BLaER1 treated with 17β-estradiol and CSF1 and Interleukin-3, amounts not matched to agents 10 nM and 100 nM (cell line): ENCODE results near the gene ZNF837.
A peak's percentile ranks its signal among the peaks of the same experiment; 100 is the strongest.

ENCODE experiments used
- H3K27ac ChIP-seq, 11 experiments: shearing (Covaris generic); formaldehyde crosslinking; 2 replicates each; pipeline ENCODE4 v1.8.1; 2022
- H3K27me3 ChIP-seq, 11 experiments: shearing (Covaris generic); formaldehyde crosslinking; 2 replicates each; pipeline ENCODE4 v1.8.1; 2022
- H3K36me3 ChIP-seq, 11 experiments: shearing (Covaris generic); formaldehyde crosslinking; 2 replicates each; pipeline ENCODE4 v1.8.1; 2022
- H3K4me1 ChIP-seq, 10 experiments: shearing (Covaris generic); formaldehyde crosslinking; 2 replicates each; pipeline ENCODE4 v1.8.1; 2022
- H3K4me2 ChIP-seq, 11 experiments: shearing (Covaris generic); formaldehyde crosslinking; 2 replicates each; pipeline ENCODE4 v1.8.1; 2022
- H3K4me3 ChIP-seq, 10 experiments: shearing (Covaris generic); formaldehyde crosslinking; 2 replicates each; pipeline ENCODE4 v1.8.1; 2022
- H3K9ac ChIP-seq, 11 experiments: shearing (Covaris generic); formaldehyde crosslinking; 2 replicates each; pipeline ENCODE4 v1.8.1; 2022
- H3K9me3 ChIP-seq, 11 experiments: shearing (Covaris generic); formaldehyde crosslinking; replicated peaks in 1 of 11; 2 replicates each; pipeline ENCODE4 v1.8.1; 2022
- H4K20me1 ChIP-seq, 11 experiments: shearing (Covaris generic); formaldehyde crosslinking; 2 replicates each; pipeline ENCODE4 v1.8.1; 2022
- Cebpa-rat ChIP-seq, 11 experiments: shearing (Covaris generic); IDR thresholded peaks; 2 replicates each; pipeline ENCODE4 v1.8.1; 2022

Gene ZNF837

DNA sequence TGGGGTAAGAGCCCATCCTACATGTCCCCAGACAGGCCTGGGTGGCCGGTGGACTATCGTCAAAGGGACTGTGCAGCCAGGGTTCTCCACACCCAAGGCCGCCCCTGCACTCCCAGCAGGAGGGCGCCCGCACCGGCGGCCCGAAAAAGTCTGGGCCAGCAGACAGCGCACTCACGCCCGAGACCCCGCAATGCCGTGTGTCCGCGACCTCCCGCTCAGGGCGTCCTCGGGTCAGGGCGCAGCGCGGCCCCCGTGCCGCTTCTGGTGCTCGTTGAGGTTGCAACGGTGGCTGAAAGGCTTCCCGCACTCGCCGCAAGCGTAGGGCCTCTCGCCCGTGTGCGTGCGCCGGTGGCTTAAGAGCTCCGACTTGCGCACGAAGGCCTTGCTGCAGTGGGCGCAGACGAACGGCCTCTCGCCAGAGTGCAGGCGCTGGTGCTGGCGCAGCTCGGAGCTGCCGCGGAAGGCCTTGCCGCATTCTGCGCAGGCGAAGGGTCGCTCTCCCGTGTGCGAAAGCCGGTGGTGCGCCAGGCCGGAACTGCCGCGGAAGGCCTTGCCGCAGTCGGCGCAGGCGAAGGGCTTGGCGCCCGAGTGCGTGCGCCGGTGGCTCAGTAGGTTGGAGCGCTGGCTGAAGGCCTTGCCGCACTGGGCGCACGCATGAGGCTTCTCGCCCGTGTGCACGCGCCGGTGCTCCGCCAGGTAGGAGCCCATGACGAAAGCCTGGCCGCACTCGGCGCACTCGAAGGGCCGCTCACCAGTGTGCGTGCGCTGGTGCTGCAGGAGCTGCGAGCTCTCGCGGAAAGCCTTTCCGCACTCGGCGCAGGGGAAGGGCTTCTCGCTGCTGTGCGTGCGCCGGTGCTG is 24.7 kb downstream of the ZNF837 start:
- no peak for TF ChIP-seq Cebpa-rat (IDR thresholded peaks at IDR 0.05)
- peaks cover 31 to 39% (median 35%) of the 10 kb centered on the region in 11 experiments for H3K27me3 ChIP-seq
- H3K9me3 ChIP-seq: no peaks in the 10 kb centered on the region
- H3K4me1 ChIP-seq: peaks cover 20 to 65% (median 47%) of the 10 kb centered on the region in 10 experiments
- peak overlapping the region; percentile 31 to 64 (median 46); a peak in 19 of 20 replicates for H3K4me3 ChIP-seq
- peaks cover 0 to 36% (median 23%) of the 10 kb centered on the region in 11 experiments; a peak in 17 of 22 replicates for H3K36me3 ChIP-seq
- H3K27ac ChIP-seq: no peak overlapping the region; a peak in 1 of 22 replicates
- H3K4me2 ChIP-seq: peak overlapping the region; percentile 80 to 98 (median 94)
- peak overlapping the region in 10 of 11 experiments; percentile 15 to 57 (median 44); a peak in 18 of 22 replicates for H3K9ac ChIP-seq
- peaks cover 8 to 70% (median 59%) of the 10 kb centered on the region in 11 experiments for H4K20me1 ChIP-seq

DNA sequence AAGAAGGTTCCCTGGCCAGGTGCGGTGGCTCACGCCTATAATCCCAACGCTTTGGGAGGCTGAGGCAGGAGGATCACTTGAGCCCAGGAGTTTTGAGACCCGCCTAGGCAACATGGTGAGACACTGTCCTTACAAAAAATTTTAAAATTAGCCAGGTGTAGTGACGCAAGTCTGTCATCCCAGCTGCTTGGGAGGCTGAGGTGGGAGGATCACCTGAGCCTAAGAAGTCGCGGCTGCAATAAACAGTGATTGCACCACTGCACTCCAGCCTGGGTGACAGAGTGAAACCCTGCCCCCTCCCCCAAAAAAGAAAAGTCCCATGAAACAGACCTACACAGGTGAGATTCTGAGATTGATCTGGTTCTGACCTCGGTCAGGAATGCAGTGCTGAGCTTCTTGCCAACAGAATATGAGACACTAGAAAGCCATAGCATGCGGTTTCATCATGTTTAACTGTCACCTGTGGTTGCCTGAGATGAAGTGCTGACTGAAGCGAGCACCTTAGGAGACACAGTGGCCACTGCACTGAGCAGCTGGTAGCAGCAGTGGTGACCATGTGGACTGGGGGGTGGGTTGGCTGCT is 25.5 kb downstream of the ZNF837 start:
- Histone ChIP-seq H4K20me1 (peaks cover 16 to 78% (median 68%) of the 10 kb centered on the region in 11 experiments), H3K4me2 (peak overlapping the region in 10 of 11 experiments; percentile 80 to 98 (median 93); a peak in 21 of 22 replicates), H3K9me3 (no peaks in the 10 kb centered on the region), H3K36me3 (peaks cover 0 to 42% (median 25%) of the 10 kb centered on the region in 11 experiments; a peak in 17 of 22 replicates), H3K27ac (no peak overlapping the region), H3K4me3 (0 out of 20 replicates have a peak overlapping the region, but pooled peaks of 1 of the 10 experiments have one; percentile 53), H3K9ac (peak overlapping the region in 1 of 11 experiments; percentile 40; a peak in 1 of 22 replicates), H3K4me1 (peaks cover 28 to 69% (median 53%) of the 10 kb centered on the region in 10 experiments), H3K27me3 (peaks cover 31 to 39% (median 35%) of the 10 kb centered on the region in 11 experiments)
- TF ChIP-seq Cebpa-rat (IDR thresholded peaks at IDR 0.05): no peak

GRCh38 chr19:58354478-58355030 is 26.3 kb downstream of the ZNF837 start:
- Histone ChIP-seq H3K27me3 (peaks cover 31 to 39% (median 35%) of the 10 kb centered on the region in 11 experiments), H4K20me1 (peaks cover 18 to 79% (median 68%) of the 10 kb centered on the region in 11 experiments), H3K9me3 (no peaks in the 10 kb centered on the region), H3K4me2 (no peak overlapping the region), H3K36me3 (peaks cover 0 to 42% (median 25%) of the 10 kb centered on the region in 11 experiments; a peak in 17 of 22 replicates), H3K4me3 (no peak overlapping the region), H3K4me1 (peaks cover 35 to 76% (median 60%) of the 10 kb centered on the region in 10 experiments), H3K27ac (no peak overlapping the region), H3K9ac (no peak overlapping the region)
- TF ChIP-seq Cebpa-rat (IDR thresholded peaks at IDR 0.05): no peak

- Histone ChIP-seq H3K4me2 (no peak overlapping the region), H3K9me3 (no peaks in the 10 kb centered on the region), H3K27ac (no peak overlapping the region), H3K9ac (no peak overlapping the region), H3K4me3 (no peak overlapping the region), H3K36me3 (peaks cover 0 to 42% (median 25%) of the 10 kb centered on the region in 11 experiments; a peak in 17 of 22 replicates), H3K4me1 (peaks cover 42 to 79% (median 64%) of the 10 kb centered on the region in 10 experiments), H4K20me1 (peaks cover 18 to 79% (median 68%) of the 10 kb centered on the region in 11 experiments), H3K27me3 (peaks cover 31 to 39% (median 35%) of the 10 kb centered on the region in 11 experiments)
- no peak for TF ChIP-seq Cebpa-rat (IDR thresholded peaks at IDR 0.05)
Measured at GRCh38 chr19:58353717-58354477, 26.9 kb downstream of the ZNF837 start.

DNA sequence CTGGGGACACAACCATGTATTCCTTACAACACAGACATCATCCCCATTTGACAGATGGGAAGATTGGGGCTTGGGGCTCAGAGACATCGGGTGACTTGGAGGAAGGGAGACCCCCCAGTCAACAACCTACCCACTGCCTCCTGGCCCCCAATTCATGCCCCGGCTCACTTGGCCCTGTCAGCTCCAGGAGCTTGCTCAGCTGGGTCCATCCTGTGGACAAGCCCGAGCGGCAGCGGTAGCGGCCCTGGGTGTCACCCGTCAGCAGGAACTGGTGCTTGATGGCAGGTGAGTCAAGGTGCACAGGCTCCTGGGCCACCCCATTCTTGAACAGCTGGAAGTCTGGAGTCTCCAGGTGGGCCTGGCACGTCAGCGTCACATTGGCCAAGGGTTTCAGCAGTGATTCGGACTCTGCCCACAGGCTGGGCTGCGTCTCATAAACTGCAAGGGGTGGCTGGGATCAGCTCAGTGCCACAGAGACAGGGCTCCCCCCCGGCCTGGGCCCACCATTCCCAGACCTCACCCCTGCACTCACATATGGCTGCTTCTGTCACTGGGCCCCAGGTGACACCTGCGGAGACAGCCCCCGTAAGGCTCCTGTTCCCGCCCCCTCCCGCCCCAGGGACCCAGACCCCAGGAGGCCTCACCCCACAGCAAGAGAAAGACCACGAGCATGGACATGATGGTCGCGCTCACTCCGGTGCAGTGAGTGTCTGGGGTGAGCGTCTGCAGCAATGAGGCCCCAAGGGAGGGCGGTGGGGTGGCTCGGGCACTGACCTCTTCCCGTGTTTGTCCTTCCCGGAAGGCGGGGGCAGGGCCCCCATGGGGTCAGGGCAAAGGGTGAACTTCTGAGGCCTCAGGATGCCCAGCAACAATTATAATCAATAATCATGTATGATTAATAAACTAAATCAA is 27.8 kb downstream of the ZNF837 start, which contains the start of gene A1BG:
Gene A1BG, minus strand, starts transcription at position 733 of the 912 bp plus-strand sequence. Its CDS starts 55 bp downstream, at position 678.
- H3K4me2 ChIP-seq: peak within 1 kb of the TSS in 4 of 11 experiments; percentile 15 to 25 (median 18); a peak in 3 of 22 replicates
- no peaks in the 10 kb centered on the region for H3K9me3 ChIP-seq
- H3K36me3 ChIP-seq: peaks cover 0 to 42% (median 25%) of the 10 kb centered on the region in 11 experiments; a peak in 17 of 22 replicates
- H3K27me3 ChIP-seq: peaks cover 28 to 39% (median 32%) of the 10 kb centered on the region in 11 experiments
- no peak within 1 kb of the TSS for H3K27ac ChIP-seq
- peaks cover 18 to 78% (median 68%) of the 10 kb centered on the region in 11 experiments for H4K20me1 ChIP-seq
- H3K9ac ChIP-seq: 0 out of 22 replicates have a peak within 1 kb of the TSS, but pooled peaks of 1 of the 11 experiments have one; percentile 23
- no peak for TF ChIP-seq Cebpa-rat (IDR thresholded peaks at IDR 0.05)
- H3K4me3 ChIP-seq: no peak within 1 kb of the TSS
- H3K4me1 ChIP-seq: peaks cover 49 to 78% (median 64%) of the 10 kb centered on the region in 10 experiments

DNA sequence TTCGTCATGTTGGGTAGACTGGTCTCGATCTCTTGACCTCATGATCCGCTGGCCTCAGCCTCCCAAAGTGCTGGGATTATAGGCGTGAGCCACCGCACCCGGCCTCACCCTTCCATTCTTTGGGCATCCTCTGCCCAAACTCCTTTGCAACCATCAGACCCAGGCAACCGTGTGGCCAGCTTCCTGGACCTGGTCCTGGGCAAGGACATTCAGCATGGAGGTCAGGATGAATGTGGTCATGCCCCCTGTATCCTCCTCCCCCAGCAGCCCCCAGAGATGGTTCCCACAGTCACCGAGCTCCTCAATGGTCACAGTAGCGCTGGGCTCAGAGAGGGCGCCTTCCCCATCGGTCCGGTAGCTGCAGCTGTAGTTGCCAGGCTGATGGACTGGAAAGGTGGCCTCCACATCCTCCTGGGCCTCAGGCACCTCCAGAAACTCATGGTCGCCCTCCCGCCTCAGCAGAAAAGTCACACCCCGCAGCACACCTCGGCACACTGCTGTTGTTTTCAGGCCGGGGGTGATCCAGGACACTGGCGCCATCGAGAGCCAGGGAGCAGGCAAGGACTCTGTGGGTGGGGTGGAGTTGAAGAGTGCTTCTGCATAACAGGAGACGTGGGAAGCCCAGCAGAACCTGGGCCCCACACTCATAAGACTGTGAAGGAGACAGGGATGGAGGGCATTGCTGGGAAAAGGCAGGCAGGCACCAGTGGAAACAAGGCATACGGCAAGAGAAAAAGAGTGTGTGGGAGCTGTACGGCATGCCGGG is 28.7 kb downstream of the ZNF837 start:
- Histone ChIP-seq H4K20me1 (peaks cover 18 to 73% (median 66%) of the 10 kb centered on the region in 11 experiments), H3K27me3 (peaks cover 21 to 31% (median 24%) of the 10 kb centered on the region in 11 experiments), H3K4me3 (no peak overlapping the region), H3K9me3 (no peaks in the 10 kb centered on the region), H3K27ac (no peak overlapping the region), H3K4me1 (peaks cover 46 to 70% (median 58%) of the 10 kb centered on the region in 10 experiments), H3K36me3 (peaks cover 0 to 42% (median 25%) of the 10 kb centered on the region in 11 experiments; a peak in 17 of 22 replicates), H3K9ac (no peak overlapping the region), H3K4me2 (peak overlapping the region in 3 of 11 experiments; percentile 15 to 97 (median 97); a peak in 2 of 22 replicates)
- TF ChIP-seq Cebpa-rat (IDR thresholded peaks at IDR 0.05): no peak

- H3K4me3 ChIP-seq: no peak overlapping the region
- peak overlapping the region in 9 of 11 experiments; percentile 86 to 99 (median 96); a peak in 18 of 22 replicates for H3K4me2 ChIP-seq
- no peak overlapping the region for H3K9ac ChIP-seq
- no peaks in the 10 kb centered on the region for H3K9me3 ChIP-seq
- peaks cover 18 to 66% (median 59%) of the 10 kb centered on the region in 11 experiments for H4K20me1 ChIP-seq
- no peak for TF ChIP-seq Cebpa-rat (IDR thresholded peaks at IDR 0.05)
- H3K36me3 ChIP-seq: peaks cover 0 to 42% (median 25%) of the 10 kb centered on the region in 11 experiments; a peak in 17 of 22 replicates
- H3K27ac ChIP-seq: no peak overlapping the region
- peaks cover 15 to 25% (median 17%) of the 10 kb centered on the region in 11 experiments for H3K27me3 ChIP-seq
- peaks cover 42 to 67% (median 55%) of the 10 kb centered on the region in 10 experiments for H3K4me1 ChIP-seq
Measured at GRCh38 chr19:58351558-58351878, 29.3 kb downstream of the ZNF837 start.
